Tibial artery (tissue), 4 donors: ENCODE results near the gene PRKG1.

ENCODE experiments used
- DNase-seq, 2 donors: peaks; one replicate each; pipeline ENCODE4 v3.0.0-alpha.2; 2019
- H3K27ac ChIP-seq, 2 donors: fragments of 200-600 bp; sonication (generic) in 1 of 2; 1 replicate in 1 of 2; 2 replicates in 1 of 2; pipeline ENCODE4 v1.5.1; 2018 to 2019; ENCODE audit warnings: mild to moderate bottlenecking in 1 of 2
- H3K27me3 ChIP-seq, 2 donors: fragments of 200-600 bp; sonication (generic) in 1 of 2; one replicate each; pipeline versions ENCODE4 v1.5.1 to v1.6.0; 2016 to 2019
- H3K36me3 ChIP-seq, 3 donors: fragments of 200-600 bp; sonication (generic) in 2 of 3; one replicate each; pipeline ENCODE4 v1.5.1; 2016 to 2019; ENCODE audit warnings: mild to moderate bottlenecking in 2 of 3
- H3K4me1 ChIP-seq, 4 donors: fragments of 200-600 bp; sonication (generic) in 2 of 4; 1 replicate in 3 of 4; 2 replicates in 1 of 4; pipeline ENCODE4 v1.5.1; 2016 to 2019
- H3K4me3 ChIP-seq, 2 donors: fragments of 200-600 bp; sonication (generic) in 1 of 2; 1 replicate in 1 of 2; 2 replicates in 1 of 2; pipeline ENCODE4 v1.5.1; 2018 to 2019; ENCODE audit warnings: mild to moderate bottlenecking in 2 of 2
- H3K9me3 ChIP-seq, 3 donors: fragments of 200-600 bp; sonication (generic) in 1 of 3; one replicate each; pipeline ENCODE4 v1.5.1; 2016 to 2019
- CTCF ChIP-seq, 2 experiments: fragments of 200-600 bp in 1 of 2; fragments of 450-650 bp in 1 of 2; IDR thresholded peaks; one replicate each; pipeline ENCODE4 v1.5.1; 2017 to 2019; ENCODE audit warnings: antibody characterized with exemption in 2 of 2, mild to moderate bottlenecking in 1 of 2, moderate library complexity in 1 of 2
- intact Hi-C: fragments of 100-400 bp; cut with DNase I; formaldehyde crosslinking; loops from one replicate; pipeline ENCODE4 v1.15.0; 2023; ENCODE audit warnings: low total_unique reads

The PRKG1 gene

GRCh38 chr10:51312817-51313216 is 238.5 kb downstream of the PRKG1 start:
- Histone ChIP-seq H3K27me3 (no peaks in the 10 kb centered on the region), H3K9me3 (no peaks in the 10 kb centered on the region), H3K36me3 (no peaks in the 10 kb centered on the region), H3K4me3 (no peak overlapping the region), H3K4me1 (peaks cover 0 to 81% (median 26%) of the 10 kb centered on the region in 4 donors), H3K27ac (no peak overlapping the region)
- intact Hi-C loops = no loop called here
- TF ChIP-seq CTCF (IDR thresholded peaks at IDR 0.05) = no peak
- no peak for DNase-seq

GRCh38 chr10:51313251-51313650 is 239.0 kb downstream of the PRKG1 start:
- intact Hi-C loops = no loop called here
- H3K4me1 ChIP-seq = peaks cover 0 to 81% (median 26%) of the 10 kb centered on the region in 4 donors
- DNase-seq = no peak
- H3K9me3 ChIP-seq = no peaks in the 10 kb centered on the region
- TF ChIP-seq CTCF (IDR thresholded peaks at IDR 0.05) = no peak
- no peaks in the 10 kb centered on the region for H3K36me3 ChIP-seq
- H3K27me3 ChIP-seq = no peaks in the 10 kb centered on the region
- no peak overlapping the region for H3K4me3 ChIP-seq
- no peak overlapping the region for H3K27ac ChIP-seq

- H3K4me1 ChIP-seq = peaks cover 0 to 81% (median 28%) of the 10 kb centered on the region in 4 donors
- no peaks in the 10 kb centered on the region for H3K9me3 ChIP-seq
- intact Hi-C loops = no loop called here
- H3K27ac ChIP-seq = no peak overlapping the region
- H3K36me3 ChIP-seq = no peaks in the 10 kb centered on the region
- no peak overlapping the region for H3K4me3 ChIP-seq
- no peak for TF ChIP-seq CTCF (IDR thresholded peaks at IDR 0.05)
- DNase-seq = no peak
- H3K27me3 ChIP-seq = no peaks in the 10 kb centered on the region
These were observed 239.6 kb downstream of the PRKG1 start for GRCh38 chr10:51313773-51314478.

- no peak overlapping the region for H3K4me3 ChIP-seq
- no peak for TF ChIP-seq CTCF (IDR thresholded peaks at IDR 0.05)
- intact Hi-C loops = no loop called here
- no peaks in the 10 kb centered on the region for H3K27me3 ChIP-seq
- no peak for DNase-seq
- no peak overlapping the region for H3K27ac ChIP-seq
- H3K4me1 ChIP-seq = peaks cover 0 to 81% (median 32%) of the 10 kb centered on the region in 4 donors
- no peaks in the 10 kb centered on the region for H3K36me3 ChIP-seq
- H3K9me3 ChIP-seq = no peaks in the 10 kb centered on the region
These were observed 240.2 kb downstream of the PRKG1 start for GRCh38 chr10:51314481-51314880.

- Histone ChIP-seq H3K27me3 (no peaks in the 10 kb centered on the region), H3K27ac (no peak overlapping the region), H3K9me3 (no peaks in the 10 kb centered on the region), H3K36me3 (no peaks in the 10 kb centered on the region), H3K4me1 (peaks cover 0 to 76% (median 32%) of the 10 kb centered on the region in 4 donors), H3K4me3 (no peak overlapping the region)
- TF ChIP-seq CTCF (IDR thresholded peaks at IDR 0.05) = no peak
- DNase-seq = no peak
- intact Hi-C loops = no loop called here
These were observed 244.3 kb downstream of the PRKG1 start for GRCh38 chr10:51318399-51319172.
